Neuron (in vitro differentiated cells): ENCODE data around the gene SENP5.

Experiments
- H2AFZ ChIP-seq: one replicate; pipeline ENCODE4 v1.6.1; 2013; ENCODE audit warnings: low read depth, mild to moderate bottlenecking, inconsistent platforms, low read length, moderate library complexity
- H3K27me3 ChIP-seq: one replicate; pipeline ENCODE4 v1.6.1; 2013; ENCODE audit warnings: low read length; ENCODE audit not compliant: insufficient read depth
- H3K36me3 ChIP-seq: one replicate; pipeline ENCODE4 v1.6.1; 2013; ENCODE audit warnings: low read length; ENCODE audit not compliant: insufficient read depth
- H3K4me1 ChIP-seq: one replicate; pipeline ENCODE4 v1.6.1; 2013; ENCODE audit warnings: low read length; ENCODE audit not compliant: insufficient read depth
- H3K4me3 ChIP-seq: 2 replicates; pipeline ENCODE4 v1.5.1; 2013; ENCODE audit warnings: mild to moderate bottlenecking, low read length, moderate library complexity
- H3K9me3 ChIP-seq: one replicate; pipeline ENCODE4 v1.6.1; 2013; ENCODE audit warnings: low read length

Gene SENP5

GRCh38 chr3:196969660-196970546, 102.2 kb downstream of the SENP5 start:
- Histone ChIP-seq H3K9me3 (peaks cover 17% of the 10 kb centered on the region), H3K4me3 (peak overlapping the region; percentile 51), H3K4me1 (peaks cover 11% of the 10 kb centered on the region), H2AFZ (peak overlapping the region; percentile 99), H3K27me3 (peaks cover 9% of the 10 kb centered on the region), H3K36me3 (no peaks in the 10 kb centered on the region)

DNA sequence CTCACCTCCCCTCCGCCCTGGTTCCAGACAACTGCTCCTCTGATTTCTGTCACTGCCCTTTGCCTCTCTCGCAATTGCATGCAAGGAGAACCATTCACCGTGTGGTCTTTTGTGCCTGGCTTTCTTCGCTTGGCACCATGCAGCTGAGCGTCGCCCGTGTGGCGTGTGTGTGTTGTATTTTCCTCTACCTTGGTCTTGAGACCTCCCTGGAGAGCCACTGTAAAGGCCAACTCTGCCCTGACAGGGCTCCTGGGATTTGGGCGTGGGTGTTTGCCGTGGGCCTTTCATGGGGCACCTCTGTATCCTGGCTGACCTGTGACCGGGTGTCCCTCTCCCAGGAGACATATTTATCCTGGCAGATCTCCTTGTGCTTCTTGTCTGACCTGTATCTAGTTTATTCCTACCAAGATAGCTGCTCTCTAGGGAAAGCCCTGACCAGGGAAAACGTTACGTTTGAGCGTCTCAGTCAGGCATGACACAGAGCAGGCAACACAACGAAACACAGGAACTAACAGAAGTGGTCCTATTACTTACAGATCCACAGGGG, 102.9 kb downstream of the SENP5 start:
- peaks cover 9% of the 10 kb centered on the region for H3K27me3 ChIP-seq
- H3K4me3 ChIP-seq = no peak overlapping the region
- H2AFZ ChIP-seq = no peak overlapping the region
- H3K9me3 ChIP-seq = peaks cover 15% of the 10 kb centered on the region
- no peaks in the 10 kb centered on the region for H3K36me3 ChIP-seq
- peaks cover 11% of the 10 kb centered on the region for H3K4me1 ChIP-seq

- Histone ChIP-seq H3K4me1 (peaks cover 11% of the 10 kb centered on the region), H3K4me3 (no peak overlapping the region), H3K27me3 (peaks cover 9% of the 10 kb centered on the region), H3K9me3 (peaks cover 10% of the 10 kb centered on the region), H3K36me3 (no peaks in the 10 kb centered on the region), H2AFZ (no peak overlapping the region)
Measured at GRCh38 chr3:196971094-196971698, 103.5 kb downstream of the SENP5 start.

DNA sequence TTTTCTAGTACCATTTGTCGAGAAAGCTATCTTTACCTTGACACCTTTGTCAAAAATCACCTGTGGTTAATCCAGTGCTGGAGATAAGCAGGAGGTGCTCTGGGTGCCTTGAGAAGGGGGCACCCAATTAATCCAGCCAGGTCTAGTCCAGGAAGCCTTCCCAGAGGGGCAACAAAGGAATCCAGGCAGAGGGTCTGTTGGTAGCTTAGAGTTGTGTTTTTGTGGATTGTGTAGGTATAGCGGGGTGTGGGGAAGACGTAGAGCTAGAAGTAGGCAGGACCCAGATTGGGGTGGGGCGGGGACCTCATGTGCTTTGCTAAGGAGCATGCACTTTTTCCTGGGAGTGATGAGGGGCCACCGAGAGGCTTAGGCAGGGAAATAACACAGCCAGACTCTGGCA, 106.9 kb downstream of the SENP5 start:
- peaks cover 7% of the 10 kb centered on the region for H3K27me3 ChIP-seq
- H3K36me3 ChIP-seq = no peaks in the 10 kb centered on the region
- H3K9me3 ChIP-seq = peaks cover 4% of the 10 kb centered on the region
- H3K4me1 ChIP-seq = no peaks in the 10 kb centered on the region
- H3K4me3 ChIP-seq = no peak overlapping the region
- no peak overlapping the region for H2AFZ ChIP-seq

DNA sequence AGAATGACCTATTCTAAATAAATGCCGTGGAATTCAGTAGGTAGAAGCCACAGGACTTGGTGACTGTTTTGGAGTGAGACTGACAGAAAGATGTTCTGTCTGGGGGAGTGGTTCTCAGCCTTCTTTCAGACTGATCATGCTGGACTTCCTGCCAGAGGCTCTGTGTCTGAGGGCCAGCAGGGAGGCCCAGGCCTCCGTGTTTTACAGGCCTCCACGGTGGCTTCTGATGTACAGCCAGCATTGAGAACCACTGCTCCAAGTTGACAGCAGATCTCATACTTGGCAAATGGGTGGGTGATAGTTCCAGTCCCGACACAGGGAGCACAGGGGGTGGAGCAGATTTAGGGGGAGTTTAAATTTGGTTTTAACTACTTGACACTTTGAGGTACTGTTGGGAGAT, 107.6 kb downstream of the SENP5 start:
- Histone ChIP-seq H3K9me3 (peaks cover 4% of the 10 kb centered on the region), H3K4me3 (no peak overlapping the region), H3K36me3 (no peaks in the 10 kb centered on the region), H3K4me1 (no peaks in the 10 kb centered on the region), H3K27me3 (peaks cover 4% of the 10 kb centered on the region), H2AFZ (no peak overlapping the region)

DNA sequence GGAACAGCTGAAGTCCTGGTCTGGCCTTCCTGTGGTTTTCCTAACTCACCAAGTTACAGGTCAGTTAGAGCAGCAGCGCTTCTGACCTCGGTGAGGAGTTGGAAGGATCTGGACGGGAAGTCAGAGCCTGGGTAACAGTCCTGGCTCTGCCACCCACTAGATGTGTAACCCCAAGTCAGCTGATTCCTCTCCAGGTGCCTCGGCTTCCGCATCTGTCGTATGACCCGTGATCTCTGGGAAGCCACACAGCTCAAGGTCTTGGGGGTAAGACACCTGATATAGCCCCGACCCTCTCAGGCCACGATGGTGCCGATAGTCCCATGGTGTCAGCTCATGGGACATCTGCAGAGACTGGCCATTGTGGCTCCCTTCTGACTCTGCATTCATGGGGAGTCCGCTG, 109.2 kb downstream of the SENP5 start:
- Histone ChIP-seq H2AFZ (no peak overlapping the region), H3K9me3 (peaks cover 3% of the 10 kb centered on the region), H3K4me3 (no peak overlapping the region), H3K27me3 (no peaks in the 10 kb centered on the region), H3K36me3 (no peaks in the 10 kb centered on the region), H3K4me1 (no peaks in the 10 kb centered on the region)

DNA sequence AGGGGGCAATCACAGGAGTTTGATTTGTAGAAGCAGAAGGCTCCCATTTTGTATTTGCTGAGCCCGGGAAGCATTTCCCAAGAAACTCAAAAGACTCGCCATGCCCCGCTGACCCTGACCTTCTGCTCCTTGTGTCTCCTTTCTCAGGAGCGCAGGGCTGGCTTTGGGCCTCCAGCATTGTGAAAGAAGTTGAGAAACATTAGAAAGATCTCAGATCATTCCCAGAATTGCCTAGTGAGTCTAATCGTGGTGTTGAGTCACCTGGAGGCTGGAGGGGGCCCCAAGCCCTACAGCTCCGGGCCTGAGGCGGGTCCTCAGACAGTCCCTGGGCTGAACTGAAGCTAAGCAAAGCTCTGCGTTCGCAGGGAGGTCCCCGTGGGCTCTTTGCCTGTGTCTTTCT, 111.8 kb downstream of the SENP5 start:
- H3K9me3 ChIP-seq = peaks cover 3% of the 10 kb centered on the region

GRCh38 chr3:196981657-196982056, 113.9 kb downstream of the SENP5 start:
- Histone ChIP-seq H3K36me3 (no peaks in the 10 kb centered on the region), H2AFZ (no peak overlapping the region), H3K27me3 (no peaks in the 10 kb centered on the region), H3K4me1 (no peaks in the 10 kb centered on the region), H3K4me3 (no peak overlapping the region), H3K9me3 (peaks cover 3% of the 10 kb centered on the region)

More for the DNA sequence above, 111.8 kb downstream of the SENP5 start:
- Histone ChIP-seq H3K4me1 (no peaks in the 10 kb centered on the region), H3K27me3 (no peaks in the 10 kb centered on the region), H3K4me3 (no peak overlapping the region), H3K36me3 (no peaks in the 10 kb centered on the region), H2AFZ (no peak overlapping the region)

- H3K36me3 ChIP-seq = no peaks in the 10 kb centered on the region
- H2AFZ ChIP-seq = no peak overlapping the region
- no peaks in the 10 kb centered on the region for H3K4me1 ChIP-seq
- no peaks in the 10 kb centered on the region for H3K27me3 ChIP-seq
- H3K9me3 ChIP-seq = peaks cover 3% of the 10 kb centered on the region
- no peak overlapping the region for H3K4me3 ChIP-seq
Measured at GRCh38 chr3:196983186-196983585, 115.5 kb downstream of the SENP5 start.
